Measurements from ENCODE around the gene ST8SIA6.
A peak's percentile ranks its signal among the peaks of the same experiment; 100 is the strongest.
"Not testable (repeated sequence)": the region's sequence is repeated elsewhere in the genome, so short reads cannot be mapped to it uniquely, and the experiment has no call there.

ST8SIA6 gene

DNA sequence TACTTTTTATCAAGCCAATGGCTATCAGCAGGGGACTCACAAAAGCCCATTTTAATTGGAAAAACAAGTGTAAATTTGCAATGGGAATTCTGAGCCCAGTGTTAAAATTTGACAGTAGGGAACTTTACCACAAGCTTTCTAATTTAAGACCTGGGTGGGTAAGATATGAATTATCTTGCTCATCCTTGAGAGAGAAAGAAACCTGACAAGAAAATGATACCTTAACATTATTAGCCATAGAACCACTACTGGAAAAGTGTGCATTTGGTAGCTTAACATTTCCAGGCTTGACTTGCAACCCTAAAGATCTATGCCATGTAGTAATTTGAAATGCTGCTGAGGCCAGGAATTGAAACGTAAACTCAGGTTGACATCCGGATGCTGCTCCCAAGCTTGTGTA is 2.7 kb upstream of the ST8SIA6 start:
- DNase-seq (ENCODE audit: low read depth) = no peak

DNA sequence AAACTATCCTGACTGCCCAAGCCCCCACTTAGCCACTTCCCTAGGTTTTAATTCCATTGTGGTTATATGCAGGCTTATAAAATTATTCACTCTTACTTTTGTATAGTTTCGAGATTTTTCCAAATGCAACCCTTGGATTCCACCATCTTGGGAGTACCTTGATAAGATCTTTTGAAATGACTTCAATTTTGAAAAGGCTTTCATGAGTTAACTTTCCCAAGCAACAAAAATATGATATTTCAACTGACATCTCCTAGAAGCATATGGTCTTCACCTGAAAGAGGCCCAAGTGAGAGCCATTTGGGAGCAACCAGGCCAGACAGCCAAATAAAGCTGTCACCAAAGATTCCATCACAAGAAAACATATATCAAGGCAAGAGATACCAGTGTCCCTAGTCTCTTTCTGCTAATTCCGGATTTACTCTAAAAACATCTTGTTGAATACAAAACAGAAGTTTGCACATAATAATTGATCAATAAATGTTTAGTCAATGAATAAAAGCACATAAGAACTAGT is 1.7 kb upstream of the ST8SIA6 start:
- DNase-seq (ENCODE audit: low read depth) = no peak

DNA sequence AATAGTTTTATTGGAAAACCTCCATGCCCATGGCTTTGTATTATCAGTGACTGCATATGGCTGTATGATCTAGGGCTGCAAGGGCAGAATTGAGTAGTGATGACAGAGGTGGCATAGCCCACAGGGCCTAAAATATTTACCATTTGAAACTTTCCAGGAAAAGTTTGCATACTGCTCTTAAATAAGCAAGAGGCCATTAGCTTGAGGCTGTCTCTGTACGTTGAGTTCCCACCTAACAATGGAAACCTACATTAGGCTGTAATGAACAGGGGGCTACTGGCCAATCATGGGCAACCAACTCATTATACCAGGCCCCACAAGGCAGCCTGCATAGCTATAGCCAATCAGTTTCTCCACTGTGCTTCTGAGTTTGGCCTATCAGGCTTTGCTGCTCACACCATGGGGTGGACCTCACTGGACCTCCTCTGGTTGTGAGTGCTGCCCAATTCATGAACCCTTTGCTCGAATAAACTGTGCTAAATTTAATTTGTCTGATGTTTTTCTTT is 673 bp upstream of the ST8SIA6 start:
- DNase-seq (ENCODE audit: low read depth) = no peak

DNA sequence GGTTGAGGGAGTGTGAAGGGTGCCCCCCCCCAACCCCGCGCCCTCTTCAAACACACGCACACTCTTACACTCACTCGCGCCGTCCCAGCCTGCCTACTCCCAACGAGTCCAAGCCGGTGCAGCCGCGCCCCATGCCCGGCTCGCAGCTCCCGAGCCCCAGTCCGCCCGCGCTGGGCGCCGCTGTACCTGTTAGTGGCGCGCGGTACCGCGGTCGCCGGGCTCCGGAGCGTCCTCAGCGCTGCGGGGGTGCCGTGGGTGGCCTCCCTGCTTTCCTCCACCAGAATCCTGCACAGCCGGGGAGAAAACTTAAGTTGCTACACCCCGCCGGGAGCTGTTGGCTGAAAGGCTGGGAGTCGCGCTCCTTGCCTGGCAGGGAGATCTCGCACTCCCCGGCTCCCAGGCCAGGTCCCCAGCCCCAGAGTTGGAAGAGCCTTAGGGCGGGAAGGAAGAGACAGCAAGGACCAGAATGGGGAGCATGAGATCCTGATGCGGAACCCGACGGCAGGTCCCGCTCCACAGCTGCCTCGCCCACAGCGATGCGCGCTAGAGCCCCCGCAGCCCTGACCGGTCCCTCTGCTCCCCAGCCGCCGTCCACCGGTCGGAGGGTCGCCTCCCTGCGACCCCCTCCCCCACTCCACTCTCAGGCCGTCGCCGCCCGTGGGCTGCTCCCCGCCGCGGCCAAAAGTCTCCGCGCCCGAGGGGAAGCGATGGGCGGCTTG is 863 bp downstream of the ST8SIA6 start:
- peak; percentile 3 for DNase-seq (ENCODE audit: low read depth)

DNA sequence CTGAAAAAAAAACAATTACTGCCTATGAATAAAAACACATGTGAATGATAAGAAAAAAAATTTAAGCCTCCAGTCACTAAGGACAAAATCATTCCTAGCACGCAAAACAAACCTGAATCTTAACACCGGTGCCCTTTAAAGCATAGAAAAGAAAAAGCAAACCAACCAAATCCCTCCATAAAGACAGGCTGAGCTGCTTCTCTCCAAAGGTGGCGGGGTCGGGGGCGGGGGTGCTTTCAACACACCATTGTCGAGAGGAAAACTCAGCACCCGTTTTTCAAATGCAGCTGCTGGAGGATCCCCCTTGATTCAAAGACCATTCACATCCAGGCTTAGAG is 1.4 kb downstream of the ST8SIA6 start:
- no peak for DNase-seq (ENCODE audit: low read depth)

DNA sequence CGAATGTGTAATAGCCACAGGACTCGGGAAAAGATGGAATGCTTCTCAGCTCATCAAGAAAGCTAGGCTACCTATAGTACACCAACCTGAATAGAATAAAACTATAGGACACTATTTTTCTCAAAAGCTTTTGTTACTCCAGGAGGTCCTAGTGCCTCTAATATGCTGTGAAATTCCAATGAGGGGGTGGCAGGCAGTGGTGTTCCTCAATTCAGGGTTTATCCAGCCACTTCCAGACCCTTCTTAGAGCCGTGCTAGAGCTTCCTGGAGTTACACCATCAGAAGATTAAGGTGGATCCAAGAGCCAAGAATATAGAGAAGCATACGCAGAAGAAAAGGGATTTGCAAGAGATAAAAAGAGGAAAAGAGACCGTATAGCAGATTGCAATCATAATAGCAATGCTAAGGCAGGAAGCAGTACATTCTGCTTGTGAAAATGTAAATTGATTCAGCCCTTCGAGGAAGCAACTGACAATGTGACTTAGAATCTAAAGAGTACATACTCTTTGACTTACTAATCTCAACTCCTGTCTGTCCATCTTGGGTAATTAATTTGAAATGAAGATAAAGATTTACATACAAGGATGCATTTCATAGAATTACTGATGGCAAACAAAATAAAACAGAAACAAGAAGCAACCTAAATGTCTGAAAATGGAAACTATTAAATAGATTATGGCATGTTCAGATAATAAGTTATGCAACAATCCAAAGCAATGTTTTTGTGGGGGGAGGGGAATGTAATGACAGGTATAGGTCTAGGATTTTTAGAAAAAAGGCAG is 2.1 kb downstream of the ST8SIA6 start:
- no peak for DNase-seq (ENCODE audit: low read depth)

DNA sequence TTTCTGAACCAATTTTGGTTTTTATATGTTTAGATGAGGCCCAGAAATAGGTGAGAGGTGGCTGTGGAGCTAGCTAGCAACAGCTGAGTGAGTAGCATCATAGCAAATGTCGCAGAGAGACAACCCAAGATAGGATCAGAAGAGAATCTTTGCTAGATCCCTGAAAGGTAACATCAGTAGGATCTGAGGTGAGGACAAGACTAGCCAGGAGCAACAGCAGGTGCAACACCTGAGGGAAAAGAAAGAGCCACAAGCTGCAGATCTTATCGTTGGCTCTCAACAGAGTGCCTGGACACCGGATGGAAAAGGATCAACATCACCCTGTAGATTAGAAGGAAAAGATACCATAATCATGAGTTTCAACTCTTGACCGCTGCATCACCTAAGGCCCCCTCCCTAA is 4.4 kb downstream of the ST8SIA6 start:
- DNase-seq (ENCODE audit: low read depth) = no peak

DNA sequence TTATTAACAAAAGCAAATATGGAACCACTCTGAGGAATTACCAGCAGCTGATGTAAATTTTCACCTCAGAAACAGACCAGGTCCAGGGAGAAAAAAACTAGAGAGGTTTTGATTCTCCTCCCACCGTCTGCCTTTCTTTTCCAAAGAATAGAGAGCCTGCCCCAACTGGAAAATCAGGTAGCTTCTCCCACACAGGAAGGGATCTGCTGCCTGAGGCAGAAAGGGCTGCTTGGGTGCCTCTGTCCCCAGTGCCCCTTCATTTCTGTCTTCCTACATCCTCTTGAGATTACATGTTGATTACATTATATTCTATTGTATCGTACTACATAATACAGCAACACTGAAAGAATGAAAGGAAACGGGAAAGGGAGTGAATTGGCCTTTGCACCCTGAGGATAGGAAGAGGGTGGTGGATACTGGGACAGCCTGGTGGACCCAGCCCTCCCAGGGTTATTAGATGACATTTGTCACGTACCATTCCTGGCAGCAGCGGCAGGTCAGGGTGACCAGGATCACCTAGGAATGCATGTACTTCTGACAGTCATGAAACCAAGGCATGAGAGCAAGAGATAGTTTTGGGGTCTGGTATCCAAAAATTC is 8.9 kb downstream of the ST8SIA6 start:
- no peak for DNase-seq (ENCODE audit: low read depth)

DNA sequence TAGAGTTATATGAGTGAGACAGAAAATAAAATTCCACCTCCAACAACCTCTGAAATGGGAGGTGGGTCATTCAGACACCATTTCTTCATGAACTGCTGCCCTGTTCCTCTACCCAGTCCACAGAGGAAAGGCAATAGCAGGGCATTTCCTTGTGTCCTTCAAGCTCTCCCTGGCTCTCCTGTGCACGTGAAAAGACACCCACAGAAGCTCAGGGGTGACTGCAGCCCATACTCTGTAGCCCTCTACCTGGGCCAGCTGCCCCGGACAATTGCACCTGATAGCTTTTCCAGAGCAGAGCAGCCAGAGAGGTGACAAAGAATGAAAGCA is 10.0 kb downstream of the ST8SIA6 start:
- DNase-seq (ENCODE audit: low read depth) = no peak

DNA sequence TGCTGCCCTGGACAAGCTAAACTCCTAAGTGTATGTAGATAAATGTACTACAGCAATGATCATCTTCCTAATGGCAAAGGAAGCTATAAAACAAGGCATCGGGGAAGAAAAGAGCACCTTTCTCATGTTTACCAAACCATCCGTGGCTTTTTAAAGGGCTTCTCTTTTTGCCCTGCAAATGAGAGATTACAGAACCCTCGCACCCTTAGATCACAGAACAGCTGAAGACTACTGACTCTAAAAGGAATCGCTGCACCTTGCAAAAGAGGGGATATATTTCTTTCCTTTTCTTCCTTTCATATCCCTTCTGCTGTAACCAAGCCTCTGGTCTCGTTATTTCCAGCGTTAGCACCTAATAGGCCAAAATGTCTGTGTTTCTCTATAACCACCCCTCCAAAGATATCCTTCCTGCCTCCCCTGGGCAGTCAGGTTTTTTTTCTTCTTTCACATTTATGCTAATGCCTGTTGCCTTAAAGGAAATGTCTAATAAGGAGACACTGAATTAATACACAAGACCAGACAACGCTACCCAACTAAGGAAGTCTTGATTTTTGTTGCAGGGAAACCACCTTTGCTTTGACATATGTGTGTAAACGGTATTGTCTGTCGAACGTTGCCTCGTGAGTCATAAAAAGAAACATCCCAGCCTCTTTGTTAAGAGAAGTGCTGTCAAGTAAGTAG is 10.5 kb downstream of the ST8SIA6 start:
- DNase-seq (ENCODE audit: low read depth) = no peak

DNA sequence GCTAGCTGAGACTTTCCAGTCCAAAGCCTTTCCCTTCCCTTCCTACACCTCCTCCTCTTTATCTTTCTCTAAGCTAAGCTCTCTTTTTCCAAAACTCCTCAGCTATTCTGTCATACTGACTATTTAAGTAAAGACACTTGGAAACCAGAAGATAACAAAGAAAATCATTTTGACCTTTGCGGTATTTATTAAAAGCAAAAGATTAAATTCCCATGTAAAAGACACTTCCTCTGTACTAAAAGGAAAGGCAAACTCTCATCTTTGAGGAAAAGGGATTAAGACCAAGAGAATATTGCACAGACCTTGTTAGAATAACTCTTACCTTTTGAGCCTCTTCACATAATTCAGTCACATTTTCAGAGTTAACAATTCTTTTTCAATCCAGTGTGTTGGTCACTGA is 15.8 kb downstream of the ST8SIA6 start:
- DNase-seq (ENCODE audit: low read depth) = no peak

DNA sequence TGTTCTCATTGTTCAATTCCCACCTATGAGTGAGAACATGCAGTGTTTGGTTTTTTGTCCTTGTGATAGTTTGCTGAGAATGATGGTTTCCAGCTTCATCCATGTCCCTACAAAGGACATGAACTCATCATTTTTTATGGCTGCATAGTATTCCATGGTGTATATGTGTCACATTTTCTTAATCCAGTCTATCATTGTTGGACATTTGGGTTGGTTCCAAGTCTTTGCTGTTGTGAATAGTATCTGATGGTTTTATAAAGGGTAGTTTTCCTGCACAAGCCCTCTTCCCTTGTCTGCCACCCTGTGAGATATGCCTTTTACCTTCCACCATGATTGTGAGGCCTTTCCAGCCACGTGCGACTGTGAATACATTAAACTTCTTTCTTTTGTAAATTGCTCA is 17.8 kb downstream of the ST8SIA6 start:
- DNase-seq (ENCODE audit: low read depth) = not testable (repeated sequence)

DNA sequence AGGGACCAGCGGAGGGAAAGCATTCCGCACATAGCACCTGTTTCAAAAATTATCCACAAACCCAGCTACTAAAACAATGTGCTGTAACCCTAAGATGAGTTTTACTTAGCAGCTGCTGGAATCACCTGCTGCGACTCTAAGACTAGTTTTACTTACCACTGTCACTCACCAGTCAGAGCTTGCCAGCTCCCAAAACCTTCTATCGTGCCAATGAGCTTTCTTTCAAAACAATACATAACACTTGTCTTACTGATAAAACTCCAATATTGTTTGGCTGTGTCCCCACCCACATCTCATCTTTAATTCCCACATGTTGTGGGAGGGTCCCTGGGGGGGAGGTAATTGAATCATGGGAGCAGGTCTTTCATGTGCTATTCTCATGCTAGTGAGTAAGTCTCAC is 18.4 kb downstream of the ST8SIA6 start:
- no peak for DNase-seq (ENCODE audit: low read depth)

DNA sequence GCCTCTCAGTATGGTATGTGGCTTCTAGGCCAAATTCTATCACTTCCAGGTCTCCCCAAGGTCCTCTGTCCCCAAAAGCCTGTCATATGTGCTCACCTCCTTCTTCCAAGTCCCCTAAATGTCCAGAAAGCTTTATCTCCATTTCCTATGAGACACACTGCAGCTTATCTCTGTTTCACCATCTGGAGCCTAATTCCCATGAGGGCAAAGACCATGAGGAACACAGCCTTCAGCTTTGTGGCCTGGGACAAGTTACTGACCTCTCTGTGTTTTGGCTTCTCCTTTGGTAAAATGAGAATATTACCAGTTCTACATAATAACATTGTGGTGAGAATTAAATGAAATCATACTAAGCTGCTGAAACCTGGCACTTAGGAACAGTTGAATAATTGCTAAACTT is 19.2 kb downstream of the ST8SIA6 start:
- no peak for DNase-seq (ENCODE audit: low read depth)

DNA sequence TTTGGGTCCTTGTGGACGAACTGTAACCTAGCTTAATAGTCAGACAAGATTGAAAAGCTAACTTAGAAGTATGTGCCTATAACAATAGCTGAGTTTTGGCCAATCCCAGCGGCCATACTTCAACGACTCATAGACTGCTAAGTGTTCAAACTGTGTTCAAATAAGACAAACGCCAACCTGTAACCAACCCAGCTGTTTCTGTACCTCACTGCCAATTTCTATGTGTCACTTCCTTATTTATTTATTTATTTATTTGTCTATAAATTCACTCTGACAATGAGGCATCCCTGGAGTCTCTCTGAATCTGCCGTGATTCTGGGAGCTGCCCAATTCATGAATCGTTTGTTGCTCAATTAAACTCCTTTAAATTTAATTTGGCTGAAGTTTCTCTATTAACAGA is 21.7 kb downstream of the ST8SIA6 start:
- no peak for DNase-seq (ENCODE audit: low read depth)

DNA sequence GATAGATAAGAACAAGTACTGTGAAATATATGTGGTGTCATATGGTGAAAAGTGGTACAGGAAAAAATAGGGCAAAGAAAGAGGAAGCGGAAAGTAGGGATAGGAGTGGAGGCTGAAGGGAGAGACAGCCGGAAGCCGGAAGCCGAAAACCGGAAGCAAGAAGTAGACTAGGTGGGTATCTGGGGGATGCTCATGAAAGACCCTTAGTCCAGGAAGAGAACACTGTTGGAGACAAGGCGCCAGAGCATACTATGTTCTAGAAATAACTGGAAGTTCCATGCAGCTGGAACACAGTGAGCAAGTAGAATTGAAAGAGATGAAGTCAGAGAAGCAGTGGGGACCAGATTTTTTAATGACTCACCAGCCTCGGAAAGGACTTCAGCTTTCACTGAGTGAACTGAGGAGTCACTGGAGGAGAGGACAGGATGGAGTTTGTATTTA is 22.5 kb downstream of the ST8SIA6 start:
- DNase-seq (ENCODE audit: low read depth) = no peak

DNA sequence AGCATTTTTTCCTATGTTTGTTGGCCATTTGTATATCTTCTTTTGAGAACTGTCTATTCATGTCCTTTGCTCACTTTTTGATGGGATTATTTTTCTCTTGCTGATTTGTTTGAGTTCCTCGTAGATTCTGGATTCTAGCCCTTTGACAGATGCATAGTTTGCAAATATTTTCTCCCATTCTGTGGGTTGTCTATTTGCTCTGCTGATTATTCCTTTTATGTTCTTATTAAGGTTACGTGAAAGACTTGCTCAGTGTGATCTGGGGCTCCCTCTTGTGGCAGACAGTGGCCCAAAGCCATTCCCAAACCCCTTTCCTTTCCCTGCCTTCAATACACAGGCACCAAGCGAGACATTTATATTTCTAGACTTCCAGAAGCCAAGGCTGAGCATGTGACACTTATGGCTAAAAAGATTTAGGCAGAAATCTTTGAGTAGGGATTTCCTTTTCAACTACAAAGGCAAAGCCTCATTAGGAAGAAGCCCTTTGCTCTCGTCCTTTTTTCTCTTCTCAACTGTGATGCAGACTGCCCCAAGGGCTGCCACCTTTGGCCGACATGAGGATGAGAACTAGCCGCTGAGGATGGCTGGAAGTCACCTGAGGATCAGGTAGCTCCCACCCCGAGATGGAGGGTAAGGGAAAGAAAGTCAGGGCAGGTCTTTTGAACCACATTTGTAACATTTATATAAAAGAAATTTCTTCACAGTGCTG is 23.6 kb downstream of the ST8SIA6 start:
- peak; percentile 72 for DNase-seq (ENCODE audit: low read depth)

DNA sequence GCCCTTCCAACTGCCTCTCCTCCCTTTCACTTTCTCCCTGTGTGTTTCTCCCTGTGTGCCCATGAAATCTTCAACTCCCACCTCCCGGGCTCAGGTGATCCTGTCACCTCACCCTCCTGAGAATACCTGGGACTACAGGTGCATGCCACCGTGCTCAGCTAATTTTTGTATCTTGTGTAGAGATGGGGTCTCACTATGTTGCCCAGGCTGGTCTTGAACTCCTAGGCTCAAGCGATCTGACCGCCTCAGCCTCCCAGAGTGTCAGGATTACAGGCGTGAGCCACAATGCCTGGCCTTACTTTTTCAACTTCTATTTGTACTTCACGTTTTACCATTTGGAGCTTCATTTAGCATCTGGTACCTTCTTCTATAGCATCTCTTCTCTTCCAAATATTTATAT is 24.9 kb downstream of the ST8SIA6 start:
- no peak for DNase-seq (ENCODE audit: low read depth)

DNA sequence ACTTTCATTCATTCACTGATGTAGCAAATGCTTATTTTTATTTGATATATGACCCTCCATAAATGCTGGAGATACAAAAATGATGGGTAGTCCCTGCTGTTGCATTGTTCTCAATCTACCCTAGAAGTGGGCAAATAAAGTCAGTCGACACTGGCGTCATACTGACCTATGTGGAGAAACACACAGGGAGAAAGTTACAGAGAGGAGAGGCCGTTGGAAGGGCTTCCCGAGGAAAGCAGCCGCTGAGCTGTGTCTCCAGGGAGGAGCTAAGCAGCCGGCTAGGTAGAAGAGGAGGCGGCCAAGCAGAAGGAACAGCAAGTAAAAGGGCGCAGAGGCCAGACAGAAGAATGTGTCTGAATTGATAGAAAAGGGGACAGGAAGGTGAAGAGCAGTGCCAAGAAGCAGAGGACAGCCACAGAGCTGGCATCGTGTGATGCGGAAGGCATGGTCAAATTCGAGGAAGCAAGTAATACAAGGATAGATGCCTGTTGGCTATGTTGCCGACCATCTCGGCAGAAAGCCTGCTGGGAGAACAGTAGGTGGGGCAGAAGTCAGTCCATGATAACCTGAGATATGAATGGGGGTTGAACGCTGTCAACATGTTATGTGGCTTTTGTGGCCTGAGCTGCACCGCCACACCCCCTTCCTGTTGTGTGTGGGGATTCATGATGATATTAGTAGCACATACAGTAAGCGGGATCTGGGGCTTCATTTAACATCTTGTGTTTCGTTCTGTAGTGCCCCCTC is 25.9 kb downstream of the ST8SIA6 start:
- DNase-seq (ENCODE audit: low read depth) = no peak

DNA sequence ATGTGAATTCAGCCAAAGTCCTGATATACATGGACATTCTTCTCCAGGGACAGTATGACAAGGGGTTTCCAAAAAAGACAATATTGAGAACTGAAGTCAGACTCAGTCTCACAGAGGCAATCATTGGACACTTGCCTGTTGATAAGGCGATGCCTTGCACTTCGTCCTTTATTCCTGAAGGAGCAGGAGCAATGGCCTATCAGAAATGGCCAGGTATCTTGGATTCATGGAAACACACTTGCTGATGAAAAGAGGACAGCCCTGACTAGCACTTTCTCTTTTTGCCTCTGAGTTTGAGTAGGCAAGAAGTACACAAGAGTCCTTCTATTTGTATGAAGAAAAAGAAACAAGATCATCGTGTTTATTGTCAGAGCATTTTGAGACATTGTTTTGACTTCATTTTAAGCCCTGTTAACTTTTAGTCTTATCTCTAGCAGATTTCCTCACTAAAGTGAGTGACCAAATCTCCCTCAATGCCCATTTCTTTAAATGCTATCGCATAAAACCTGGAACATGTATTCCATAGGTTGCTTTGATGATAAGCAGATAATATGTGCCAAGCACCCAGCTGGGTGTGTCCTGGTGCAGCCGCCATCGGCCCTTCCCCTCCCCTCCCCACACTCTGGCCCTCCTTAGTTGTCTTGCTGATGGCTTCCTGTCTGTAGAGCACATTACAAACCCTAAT is 26.6 kb downstream of the ST8SIA6 start:
- no peak for DNase-seq (ENCODE audit: low read depth)

DNA sequence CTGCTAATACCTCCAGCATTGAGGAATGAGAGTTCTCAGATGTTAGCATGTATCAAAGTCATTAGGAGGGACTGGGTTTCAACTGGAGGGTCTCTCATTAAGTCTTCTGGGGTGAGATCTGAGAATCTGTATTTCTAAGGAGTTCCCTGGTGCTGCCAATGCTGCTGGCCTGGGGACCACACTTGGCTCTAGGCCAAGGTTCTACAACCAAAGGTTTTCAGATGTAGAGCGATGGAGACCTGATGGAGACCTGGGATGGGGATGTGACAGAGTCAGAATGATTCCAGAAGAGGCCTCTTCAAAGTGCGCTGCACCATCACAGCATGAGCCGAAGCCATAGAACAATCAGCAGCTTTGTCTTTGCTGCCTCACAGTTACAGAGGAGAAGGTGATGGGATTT is 27.2 kb downstream of the ST8SIA6 start:
- no peak for DNase-seq (ENCODE audit: low read depth)
